Measurements from ENCODE around the gene TMEM255B.

- TF ChIP-seq CTCF (IDR thresholded peaks at IDR 0.05; ENCODE audit: insufficient read depth, low read length, poor library complexity, severe bottlenecking): no peak
- TF ChIP-seq EZH2phosphoT487 (conservative IDR thresholded peaks at IDR 0.05; ENCODE audit: low read length): no peak
Observed at GRCh38 chr13:113823771-113824170, 64.7 kb downstream of the TMEM255B start.

Measured in SU-DHL-6 (cell line).